Fibroblast of lung (primary cell): Measurements from ENCODE around the gene HEXIM1. TPM values are rescaled to one million over a fixed set of nuclear protein-coding genes. Genes with fewer than 3 reads are reported as not detected.

Source experiments
- DNase-seq, 2 donors: peaks; one replicate each; pipeline versions ENCODE4 v3.0.0 to v3.0.0-alpha.2; 2010; ENCODE audit warnings: low read depth in 2 of 2
- H2AFZ ChIP-seq: 2 replicates; pipeline ENCODE4 v1.5.1; 2012; ENCODE audit warnings: low read length, control low read depth, inconsistent platforms
- H3K27ac ChIP-seq: 2 replicates; pipeline ENCODE4 v1.5.1; 2011; ENCODE audit warnings: low read length, control low read depth; ENCODE audit not compliant: insufficient read depth
- H3K27me3 ChIP-seq: 2 replicates; pipeline ENCODE4 v1.5.1; 2011; ENCODE audit warnings: mild to moderate bottlenecking, low read length; ENCODE audit not compliant: control insufficient read depth, insufficient read depth
- H3K36me3 ChIP-seq: 2 replicates; pipeline ENCODE4 v1.5.1; 2011; ENCODE audit warnings: low read length; ENCODE audit not compliant: control insufficient read depth, insufficient read depth
- H3K4me1 ChIP-seq: 2 replicates; pipeline ENCODE4 v1.5.1; 2011; ENCODE audit warnings: low read length; ENCODE audit not compliant: control insufficient read depth, insufficient read depth; ENCODE audit errors: extremely low read depth
- H3K4me2 ChIP-seq: 2 replicates; pipeline ENCODE4 v1.5.1; 2011; ENCODE audit warnings: low read length, control low read depth; ENCODE audit not compliant: insufficient read depth; ENCODE audit errors: extremely low read depth
- H3K4me3 ChIP-seq, 4 experiments: fragments of 200-600 bp in 1 of 4; sonication (generic) in 1 of 4; replicated peaks in 1 of 4; 2 replicates each; pipeline ENCODE4 v1.5.1; 2011 to 2016; ENCODE audit warnings: low read length in 4 of 4, low read depth in 3 of 4, mild to moderate bottlenecking in 3 of 4, control low read depth in 2 of 4, inconsistent platforms in 1 of 4, mixed read lengths in 1 of 4; ENCODE audit not compliant: insufficient read depth in 1 of 4; ENCODE audit errors: control extremely low read depth in 1 of 4
- H3K79me2 ChIP-seq: 2 replicates; pipeline ENCODE4 v1.5.1; 2012; ENCODE audit warnings: mild to moderate bottlenecking, low read length, inconsistent platforms; ENCODE audit not compliant: control insufficient read depth, insufficient read depth
- H3K9ac ChIP-seq: 2 replicates; pipeline ENCODE4 v1.5.1; 2011; ENCODE audit warnings: mild to moderate bottlenecking, low read length, control low read depth; ENCODE audit not compliant: insufficient read depth
- H3K9me3 ChIP-seq: 2 replicates; pipeline ENCODE4 v1.5.1; 2012; ENCODE audit warnings: low read depth, low read length; ENCODE audit not compliant: control insufficient read depth, insufficient read depth
- H4K20me1 ChIP-seq: 2 replicates; pipeline ENCODE4 v1.5.1; 2011; ENCODE audit warnings: low read length; ENCODE audit not compliant: control insufficient read depth, insufficient read depth; ENCODE audit errors: extremely low read depth
- CTCF ChIP-seq, 2 donors: IDR thresholded peaks in 1 of 2; conservative IDR thresholded peaks in 1 of 2; 1 replicate in 1 of 2; 2 replicates in 1 of 2; pipeline ENCODE4 v1.5.1; 2011 to 2012; ENCODE audit warnings: low read length in 2 of 2, control low read depth in 1 of 2, inconsistent platforms in 1 of 2, low read depth in 1 of 2, mild to moderate bottlenecking in 1 of 2
- EZH2 ChIP-seq: IDR thresholded peaks from 2 replicates; pipeline ENCODE4 v1.5.1; 2012; ENCODE audit warnings: low read length, control low read depth, mild to moderate bottlenecking; ENCODE audit errors: missing control alignments
- polyA plus RNA-seq, 2 donors: library from polyadenylated mRNA; depleted of rRNA in 1 of 2; stranded (reverse) in 1 of 2; unstranded in 1 of 2; fragments of >200 nt; gene quantifications; 2 replicates each; pipeline ENCODE4 v1.2.1, GENCODE V29; 2011 to 2012; ENCODE audit warnings: missing spikeins in 1 of 2
- total RNA-seq: library from RNA; depleted of rRNA; stranded (reverse); fragments of >200 nt; gene quantifications from 2 replicates; pipeline ENCODE4 v1.2.1, GENCODE V29; 2014

The HEXIM1 gene
- total and polyA plus RNA-seq, 2 donors (not counting 1 experiment from before 2014, with no cell fraction given): 9.9 to 11.7 TPM

DNA sequence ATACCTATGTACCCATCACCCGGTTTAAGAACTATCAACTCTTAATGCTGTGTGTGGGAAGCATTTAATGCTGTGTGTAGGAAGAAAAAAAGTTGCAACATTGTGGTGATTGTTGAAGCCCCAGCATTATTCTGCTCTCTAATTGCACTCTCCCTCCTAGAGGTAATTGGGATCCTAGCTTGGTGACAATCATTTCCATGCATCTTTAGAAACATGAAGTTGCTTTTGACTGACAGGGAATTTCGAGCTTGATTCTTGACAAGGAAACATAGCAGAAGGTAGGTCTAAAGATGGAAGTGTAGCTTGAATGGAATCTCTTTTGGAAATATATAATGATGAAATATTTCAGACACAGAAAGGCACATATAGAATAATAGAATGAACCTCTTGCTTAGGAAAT lies 40.7 kb downstream of the HEXIM1 start:
- Histone ChIP-seq H3K27me3 (no peaks in the 10 kb centered on the region), H3K9ac (no peak overlapping the region)
- TF ChIP-seq EZH2 (no peak), CTCF (conservative IDR thresholded peaks at IDR 0.05 in 1 of 2, IDR thresholded peaks at IDR 0.05 in 1 of 2; ENCODE audit: low read depth in 1 of 2, low read length in 2 of 2) (no peak)

DNA sequence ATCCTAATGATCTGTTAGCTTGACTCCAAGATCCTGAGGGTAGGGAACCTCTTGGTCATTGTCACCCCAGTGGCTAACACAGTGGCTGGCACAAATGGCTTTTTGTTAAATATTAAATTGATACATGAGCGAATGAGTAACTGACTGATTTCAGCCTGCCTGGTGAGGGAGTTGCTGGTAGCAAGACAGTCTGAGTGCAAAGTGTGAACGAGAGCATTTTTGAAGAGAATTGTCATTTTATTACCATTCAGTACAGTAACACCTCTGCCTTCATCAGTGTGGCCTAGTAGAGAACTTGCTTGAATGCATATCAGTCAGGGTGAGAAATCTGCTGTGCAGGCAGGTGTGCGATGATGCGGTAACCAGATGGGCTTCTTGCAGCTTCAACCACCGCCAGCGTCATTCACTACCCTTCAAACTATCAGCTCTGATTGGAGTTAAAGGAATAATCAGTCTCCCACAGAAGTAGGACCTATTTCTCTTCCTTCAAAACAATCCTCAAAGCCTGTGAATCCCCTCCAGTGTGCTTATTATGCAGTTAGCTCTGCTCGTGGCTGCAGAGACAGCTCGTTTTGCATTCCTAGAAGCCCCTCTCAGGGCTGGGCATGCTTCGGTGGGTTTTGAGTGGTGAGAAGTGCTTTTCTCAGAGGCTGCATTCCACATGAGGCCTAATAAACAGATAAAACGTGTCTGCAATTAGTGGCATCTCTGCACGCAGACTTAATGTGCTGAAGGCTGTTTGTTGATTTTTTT lies 42.4 kb downstream of the HEXIM1 start:
- H3K4me3 ChIP-seq: no peak overlapping the region
- H4K20me1 ChIP-seq: no peaks in the 10 kb centered on the region
- H3K36me3 ChIP-seq: no peaks in the 10 kb centered on the region
- no peak for DNase-seq
- no peak overlapping the region for H3K9ac ChIP-seq
- H3K27me3 ChIP-seq: no peaks in the 10 kb centered on the region
- no peak overlapping the region for H3K27ac ChIP-seq
- no peak overlapping the region for H3K4me2 ChIP-seq
- no peaks in the 10 kb centered on the region for H3K79me2 ChIP-seq
- no peak overlapping the region for H2AFZ ChIP-seq
- H3K4me1 ChIP-seq: no peaks in the 10 kb centered on the region
- TF ChIP-seq EZH2 (no peak), CTCF (conservative IDR thresholded peaks at IDR 0.05 in 1 of 2, IDR thresholded peaks at IDR 0.05 in 1 of 2; ENCODE audit: low read depth in 1 of 2, low read length in 2 of 2) (no peak)
- H3K9me3 ChIP-seq: no peaks in the 10 kb centered on the region

More for the DNA sequence above, 40.7 kb downstream of the HEXIM1 start:
- H3K4me1 ChIP-seq: no peaks in the 10 kb centered on the region
- H3K79me2 ChIP-seq: no peaks in the 10 kb centered on the region
- no peak overlapping the region for H3K4me3 ChIP-seq
- H3K36me3 ChIP-seq: no peaks in the 10 kb centered on the region
- H4K20me1 ChIP-seq: no peaks in the 10 kb centered on the region
- no peak overlapping the region for H3K27ac ChIP-seq
- no peak overlapping the region for H3K4me2 ChIP-seq
- no peaks in the 10 kb centered on the region for H3K9me3 ChIP-seq
- DNase-seq: no peak
- no peak overlapping the region for H2AFZ ChIP-seq

- Histone ChIP-seq H3K4me2 (no peak overlapping the region), H3K4me3 (no peak overlapping the region), H3K27ac (no peak overlapping the region), H3K79me2 (no peaks in the 10 kb centered on the region), H3K27me3 (no peaks in the 10 kb centered on the region), H3K36me3 (no peaks in the 10 kb centered on the region), H3K9ac (no peak overlapping the region), H4K20me1 (no peaks in the 10 kb centered on the region), H3K9me3 (no peaks in the 10 kb centered on the region), H2AFZ (no peak overlapping the region), H3K4me1 (peaks cover 4% of the 10 kb centered on the region)
- TF ChIP-seq EZH2: no peak
- no peak for TF ChIP-seq CTCF (conservative IDR thresholded peaks at IDR 0.05 in 1 of 2, IDR thresholded peaks at IDR 0.05 in 1 of 2; ENCODE audit: low read depth in 1 of 2, low read length in 2 of 2)
- no peak for DNase-seq
Observed at GRCh38 chr17:45195424-45195823, 47.1 kb downstream of the HEXIM1 start.
